Lower leg skin (tissue), 3 donors: ENCODE measurements around the gene VTCN1.

Source experiments
- POLR2A ChIP-seq, 2 donors: fragments of 450-650 bp; IDR thresholded peaks; one replicate each; pipeline ENCODE4 v1.6.1; 2016 to 2017; ENCODE audit warnings: antibody characterized with exemption in 2 of 2, mild to moderate bottlenecking in 1 of 2, moderate library complexity in 1 of 2
- TF ChIP-seq, protein P1 (sequence below), 3 donors: fragments of 450-650 bp; IDR thresholded peaks; one replicate each; pipeline ENCODE4 v1.5.1; 2016; ENCODE audit warnings: antibody characterized with exemption in 3 of 3, mild to moderate bottlenecking in 3 of 3, moderate library complexity in 2 of 3

DNA sequence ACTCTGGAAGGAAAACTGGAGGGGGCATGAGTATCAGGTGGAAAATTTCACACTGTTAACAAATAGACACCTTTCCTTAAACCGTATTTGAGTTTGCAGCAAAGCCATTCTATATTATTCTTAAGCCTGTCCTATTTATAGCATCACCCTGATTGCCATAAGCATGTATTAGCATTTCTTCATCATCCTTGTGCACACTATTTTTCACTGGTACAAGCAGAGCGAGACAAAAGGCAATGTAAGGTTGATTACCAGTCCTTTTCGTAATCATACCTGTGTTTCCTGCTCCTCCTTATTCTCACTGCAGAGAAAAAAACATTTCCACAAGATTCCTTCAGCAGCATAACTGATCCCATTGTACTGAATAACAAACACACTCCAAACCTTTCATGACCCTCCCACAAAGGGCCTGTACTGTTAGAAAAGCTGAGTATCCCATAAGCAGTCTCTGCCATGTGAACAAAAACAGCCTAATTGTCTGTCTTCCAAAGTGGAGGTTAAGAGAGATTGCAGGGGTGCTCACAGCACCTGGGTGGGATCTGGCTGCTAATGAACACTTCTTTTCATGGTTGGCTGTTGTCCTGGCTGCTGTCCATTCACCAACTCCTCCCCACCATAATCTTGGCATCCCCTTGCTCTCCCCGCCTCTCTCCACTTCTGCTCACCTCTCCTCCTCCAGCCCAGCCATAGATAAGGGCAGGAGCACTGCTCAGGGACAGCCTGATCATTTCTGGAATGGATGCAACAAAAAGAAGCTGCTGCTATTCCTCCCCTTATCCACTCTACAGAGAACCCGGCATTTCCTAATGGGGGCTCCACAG is 30.4 kb downstream of the VTCN1 start:
- no peak for TF ChIP-seq POLR2A (IDR thresholded peaks at IDR 0.05)
- TF ChIP-seq, protein P1, sequence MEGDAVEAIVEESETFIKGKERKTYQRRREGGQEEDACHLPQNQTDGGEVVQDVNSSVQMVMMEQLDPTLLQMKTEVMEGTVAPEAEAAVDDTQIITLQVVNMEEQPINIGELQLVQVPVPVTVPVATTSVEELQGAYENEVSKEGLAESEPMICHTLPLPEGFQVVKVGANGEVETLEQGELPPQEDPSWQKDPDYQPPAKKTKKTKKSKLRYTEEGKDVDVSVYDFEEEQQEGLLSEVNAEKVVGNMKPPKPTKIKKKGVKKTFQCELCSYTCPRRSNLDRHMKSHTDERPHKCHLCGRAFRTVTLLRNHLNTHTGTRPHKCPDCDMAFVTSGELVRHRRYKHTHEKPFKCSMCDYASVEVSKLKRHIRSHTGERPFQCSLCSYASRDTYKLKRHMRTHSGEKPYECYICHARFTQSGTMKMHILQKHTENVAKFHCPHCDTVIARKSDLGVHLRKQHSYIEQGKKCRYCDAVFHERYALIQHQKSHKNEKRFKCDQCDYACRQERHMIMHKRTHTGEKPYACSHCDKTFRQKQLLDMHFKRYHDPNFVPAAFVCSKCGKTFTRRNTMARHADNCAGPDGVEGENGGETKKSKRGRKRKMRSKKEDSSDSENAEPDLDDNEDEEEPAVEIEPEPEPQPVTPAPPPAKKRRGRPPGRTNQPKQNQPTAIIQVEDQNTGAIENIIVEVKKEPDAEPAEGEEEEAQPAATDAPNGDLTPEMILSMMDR (IDR thresholded peaks at IDR 0.05): no peak
